SK-N-SH treated with all-trans-retinoic acid at 6 μM for 48 hours (cell line): ENCODE data around the gene SKIC8.

ENCODE experiments used
- ATAC-seq: fragments of 200-7000 bp; cut with Tn5 transposase; 3 replicates; pipeline ENCODE4 v1.9.1; 2020; ENCODE audit warnings: mild to moderate bottlenecking, moderate library complexity
- ARNTL ChIP-seq: fragments of 450-650 bp; formaldehyde crosslinking; IDR thresholded peaks from 2 replicates; pipeline ENCODE4 v1.5.0; 2020; ENCODE audit warnings: low read depth, mild to moderate bottlenecking, moderate library complexity, borderline replicate concordance
- BACH2 ChIP-seq: fragments of 250-450 bp; sonication (Bioruptor Pico); IDR thresholded peaks from 2 replicates; pipeline ENCODE4 v1.9.0; 2021; ENCODE audit warnings: mild to moderate bottlenecking, borderline replicate concordance
- CSDC2 ChIP-seq: fragments of 250-450 bp; sonication (Bioruptor Pico); IDR thresholded peaks from 2 replicates; pipeline ENCODE4 v1.5.0; 2020; ENCODE audit warnings: mild to moderate bottlenecking, moderate library complexity
- ESRRG ChIP-seq: fragments of 250-450 bp; sonication (Bioruptor Pico); IDR thresholded peaks from 2 replicates; pipeline ENCODE4 v1.6.1; 2021; ENCODE audit warnings: mild to moderate bottlenecking
- ISL1 ChIP-seq: fragments of 250-450 bp; sonication (Bioruptor Pico); IDR thresholded peaks from 2 replicates; pipeline ENCODE4 v2.1.2; 2022; ENCODE audit warnings: mild to moderate bottlenecking, moderate library complexity
- OSR1 ChIP-seq: fragments of 250-450 bp; sonication (Bioruptor Pico); IDR thresholded peaks from 2 replicates; pipeline ENCODE4 v1.8.0; 2022; ENCODE audit warnings: moderate library complexity, mild to moderate bottlenecking, inconsistent platforms
- PPARA ChIP-seq: fragments of 250-450 bp; sonication (Bioruptor Pico); IDR thresholded peaks from 2 replicates; pipeline ENCODE4 v1.5.0; 2020; ENCODE audit warnings: mild to moderate bottlenecking, borderline replicate concordance
- RARB ChIP-seq: fragments of 250-450 bp; sonication (Bioruptor Pico); IDR thresholded peaks from 2 replicates; pipeline ENCODE4 v1.8.0; 2021; ENCODE audit warnings: mild to moderate bottlenecking, moderate library complexity
- SNAI2 ChIP-seq: fragments of 250-450 bp; sonication (Bioruptor Pico); IDR thresholded peaks from 2 replicates; pipeline ENCODE4 v1.5.0; 2020; ENCODE audit warnings: mild to moderate bottlenecking, moderate library complexity
- TOX ChIP-seq: fragments of 250-450 bp; sonication (Bioruptor Pico); IDR thresholded peaks from 2 replicates; pipeline ENCODE4 v1.8.0; 2021; ENCODE audit warnings: mild to moderate bottlenecking, moderate library complexity, borderline replicate concordance
- TSHZ2 ChIP-seq: fragments of 250-450 bp; sonication (Bioruptor Pico); IDR thresholded peaks from 2 replicates; pipeline ENCODE4 v1.5.0; 2020; ENCODE audit warnings: mild to moderate bottlenecking, moderate library complexity
- ZC3H10 ChIP-seq: fragments of 250-450 bp; sonication (Bioruptor Pico); IDR thresholded peaks from 2 replicates; pipeline ENCODE4 v1.5.1; 2021; ENCODE audit warnings: mild to moderate bottlenecking, moderate library complexity
- ZFP30 ChIP-seq: fragments of 450-650 bp; formaldehyde crosslinking; IDR thresholded peaks from 2 replicates; pipeline ENCODE4 v1.5.0; 2022; ENCODE audit warnings: mild to moderate bottlenecking, moderate library complexity
- ZNF565 ChIP-seq: fragments of 450-650 bp; formaldehyde crosslinking; conservative IDR thresholded peaks from 2 replicates; pipeline ENCODE4 v1.5.0; 2020; ENCODE audit warnings: low read depth, mild to moderate bottlenecking, moderate library complexity
- ZNF70 ChIP-seq: fragments of 450-650 bp; formaldehyde crosslinking; IDR thresholded peaks from 2 replicates; pipeline ENCODE4 v1.5.0; 2020; ENCODE audit warnings: mild to moderate bottlenecking, moderate library complexity
- ZNF8 ChIP-seq: fragments of 450-650 bp; formaldehyde crosslinking; IDR thresholded peaks from 2 replicates; pipeline ENCODE4 v1.5.0; 2020; ENCODE audit warnings: mild to moderate bottlenecking, moderate library complexity
- TF ChIP-seq, protein P1 (sequence below): fragments of 250-450 bp; sonication (Bioruptor Pico); IDR thresholded peaks from 2 replicates; pipeline ENCODE4 v1.8.0; 2020; ENCODE audit warnings: mild to moderate bottlenecking, moderate library complexity, borderline replicate concordance
- TF ChIP-seq, protein P2 (sequence below): fragments of 250-450 bp; sonication (Bioruptor Pico); IDR thresholded peaks from 2 replicates; pipeline ENCODE4 v1.8.0; 2021; ENCODE audit warnings: low read depth, mild to moderate bottlenecking, moderate library complexity, borderline replicate concordance
- TF ChIP-seq, protein P3 (sequence below): fragments of 250-450 bp; sonication (Bioruptor Pico); IDR thresholded peaks from 2 replicates; pipeline ENCODE4 v1.5.1; 2020; ENCODE audit warnings: low read depth, mild to moderate bottlenecking, moderate library complexity

The SKIC8 gene

DNA sequence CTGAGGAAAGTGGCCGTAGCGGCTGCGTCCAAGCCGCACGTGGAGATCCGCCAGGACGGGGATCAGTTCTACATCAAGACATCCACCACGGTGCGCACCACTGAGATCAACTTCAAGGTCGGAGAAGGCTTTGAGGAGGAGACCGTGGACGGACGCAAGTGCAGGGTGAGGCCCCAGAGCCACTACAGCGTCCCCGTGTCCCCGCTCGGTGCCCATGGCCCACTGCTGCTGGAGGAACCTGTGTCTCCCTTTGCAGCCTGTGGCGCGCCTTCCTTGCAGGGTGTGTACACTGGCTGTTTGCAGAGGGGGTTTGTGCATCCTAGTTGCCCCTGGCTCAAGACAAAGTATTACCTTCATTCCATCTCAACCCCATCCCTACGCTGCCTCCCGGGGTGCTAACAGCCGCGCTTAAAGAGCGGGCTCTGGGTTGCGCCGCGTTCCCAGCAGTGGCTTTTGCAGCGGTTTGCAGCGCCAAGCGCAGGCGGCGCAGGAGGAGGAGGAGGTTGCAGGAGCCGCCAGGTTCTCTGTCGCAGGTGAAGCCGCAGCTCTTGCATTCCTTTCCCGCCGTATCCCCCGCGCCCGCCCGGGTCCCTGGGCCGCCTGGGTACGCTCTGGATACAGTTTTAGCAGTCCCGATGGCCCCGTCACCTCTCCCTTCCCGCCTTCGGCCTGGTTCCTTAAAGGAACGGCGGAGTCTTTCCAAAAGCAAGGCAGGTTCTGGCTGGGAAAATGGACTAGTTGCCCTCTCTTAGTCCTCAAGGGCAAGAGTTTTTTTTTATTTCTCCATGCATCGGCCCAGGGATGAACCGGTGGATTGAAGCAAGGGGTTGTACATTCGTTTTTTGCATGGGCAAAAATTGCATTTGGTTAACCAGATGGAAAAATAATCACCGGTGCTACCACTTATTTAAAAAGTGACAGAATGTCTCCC lies 41.9 kb upstream of the SKIC8 start:
- TF ChIP-seq, protein P1, sequence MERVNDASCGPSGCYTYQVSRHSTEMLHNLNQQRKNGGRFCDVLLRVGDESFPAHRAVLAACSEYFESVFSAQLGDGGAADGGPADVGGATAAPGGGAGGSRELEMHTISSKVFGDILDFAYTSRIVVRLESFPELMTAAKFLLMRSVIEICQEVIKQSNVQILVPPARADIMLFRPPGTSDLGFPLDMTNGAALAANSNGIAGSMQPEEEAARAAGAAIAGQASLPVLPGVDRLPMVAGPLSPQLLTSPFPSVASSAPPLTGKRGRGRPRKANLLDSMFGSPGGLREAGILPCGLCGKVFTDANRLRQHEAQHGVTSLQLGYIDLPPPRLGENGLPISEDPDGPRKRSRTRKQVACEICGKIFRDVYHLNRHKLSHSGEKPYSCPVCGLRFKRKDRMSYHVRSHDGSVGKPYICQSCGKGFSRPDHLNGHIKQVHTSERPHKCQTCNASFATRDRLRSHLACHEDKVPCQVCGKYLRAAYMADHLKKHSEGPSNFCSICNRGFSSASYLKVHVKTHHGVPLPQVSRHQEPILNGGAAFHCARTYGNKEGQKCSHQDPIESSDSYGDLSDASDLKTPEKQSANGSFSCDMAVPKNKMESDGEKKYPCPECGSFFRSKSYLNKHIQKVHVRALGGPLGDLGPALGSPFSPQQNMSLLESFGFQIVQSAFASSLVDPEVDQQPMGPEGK (CRISPR knock-in tag), result no peak
- TF ChIP-seq, protein P2, sequence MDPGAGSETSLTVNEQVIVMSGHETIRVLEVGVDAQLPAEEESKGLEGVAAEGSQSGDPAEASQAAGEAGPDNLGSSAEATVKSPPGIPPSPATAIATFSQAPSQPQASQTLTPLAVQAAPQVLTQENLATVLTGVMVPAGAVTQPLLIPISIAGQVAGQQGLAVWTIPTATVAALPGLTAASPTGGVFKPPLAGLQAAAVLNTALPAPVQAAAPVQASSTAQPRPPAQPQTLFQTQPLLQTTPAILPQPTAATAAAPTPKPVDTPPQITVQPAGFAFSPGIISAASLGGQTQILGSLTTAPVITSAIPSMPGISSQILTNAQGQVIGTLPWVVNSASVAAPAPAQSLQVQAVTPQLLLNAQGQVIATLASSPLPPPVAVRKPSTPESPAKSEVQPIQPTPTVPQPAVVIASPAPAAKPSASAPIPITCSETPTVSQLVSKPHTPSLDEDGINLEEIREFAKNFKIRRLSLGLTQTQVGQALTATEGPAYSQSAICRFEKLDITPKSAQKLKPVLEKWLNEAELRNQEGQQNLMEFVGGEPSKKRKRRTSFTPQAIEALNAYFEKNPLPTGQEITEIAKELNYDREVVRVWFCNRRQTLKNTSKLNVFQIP (CRISPR knock-in tag), result no peak
- TF ChIP-seq PPARA (CRISPR knock-in tag) (no peak), TSHZ2 (CRISPR knock-in tag) (no peak)
- ATAC-seq, result no peak

- no peak for TF ChIP-seq TOX
- no peak for TF ChIP-seq CSDC2 (CRISPR knock-in tag)
- TF ChIP-seq ZNF70 (CRISPR knock-in tag), result no peak
- no peak for TF ChIP-seq ISL1 (CRISPR knock-in tag)
- TF ChIP-seq ESRRG (CRISPR knock-in tag), result no peak
- TF ChIP-seq ZFP30, result no peak
- no peak for TF ChIP-seq SNAI2
- no peak for TF ChIP-seq ZC3H10 (CRISPR knock-in tag)
- TF ChIP-seq BACH2 (CRISPR knock-in tag), result no peak
- TF ChIP-seq PPARA (CRISPR knock-in tag), result no peak
- TF ChIP-seq ZNF8 (CRISPR knock-in tag), result no peak
- no peak for TF ChIP-seq RARB (CRISPR knock-in tag)
- TF ChIP-seq ZNF565 (CRISPR knock-in tag), result no peak
- no peak for TF ChIP-seq OSR1
- TF ChIP-seq, protein P3, sequence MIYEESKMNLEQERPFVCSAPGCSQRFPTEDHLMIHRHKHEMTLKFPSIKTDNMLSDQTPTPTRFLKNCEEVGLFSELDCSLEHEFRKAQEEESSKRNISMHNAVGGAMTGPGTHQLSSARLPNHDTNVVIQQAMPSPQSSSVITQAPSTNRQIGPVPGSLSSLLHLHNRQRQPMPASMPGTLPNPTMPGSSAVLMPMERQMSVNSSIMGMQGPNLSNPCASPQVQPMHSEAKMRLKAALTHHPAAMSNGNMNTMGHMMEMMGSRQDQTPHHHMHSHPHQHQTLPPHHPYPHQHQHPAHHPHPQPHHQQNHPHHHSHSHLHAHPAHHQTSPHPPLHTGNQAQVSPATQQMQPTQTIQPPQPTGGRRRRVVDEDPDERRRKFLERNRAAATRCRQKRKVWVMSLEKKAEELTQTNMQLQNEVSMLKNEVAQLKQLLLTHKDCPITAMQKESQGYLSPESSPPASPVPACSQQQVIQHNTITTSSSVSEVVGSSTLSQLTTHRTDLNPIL (CRISPR knock-in tag), result no peak
- no peak for TF ChIP-seq ARNTL (CRISPR knock-in tag)
- TF ChIP-seq, all 23 proteins: peak for 0
- peak; percentile 52; the same call in 1 of the 3 replicates for ATAC-seq
Observed at GRCh38 chr15:78340231-78341056, 41.0 kb upstream of the SKIC8 start, which contains the start of gene CRABP1. CRABP1 (plus strand) TSS chr15:78340353; CDS start chr15:78340429, 76 bp downstream.

DNA sequence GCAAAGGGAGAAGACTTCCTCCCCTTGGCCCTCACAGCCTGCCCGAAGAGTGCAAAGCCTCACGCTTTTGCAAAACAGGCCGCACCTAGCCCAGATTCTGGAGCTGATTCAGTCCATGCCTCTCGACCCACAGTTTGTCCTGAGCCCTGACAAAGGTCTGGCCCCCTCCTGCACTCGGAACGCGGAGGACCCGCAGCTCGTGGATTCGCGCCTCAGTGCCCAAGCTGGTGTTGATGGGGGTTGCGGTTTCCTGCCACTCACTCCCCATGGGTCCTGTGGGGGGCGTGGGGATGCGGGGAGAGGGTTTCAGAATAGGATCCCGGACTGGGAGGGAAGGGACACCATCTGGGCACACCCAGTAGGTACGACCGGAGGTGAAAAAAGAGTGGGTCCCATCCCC lies 40.1 kb upstream of the SKIC8 start:
- TF ChIP-seq ARNTL (CRISPR knock-in tag) (no peak), ESRRG (CRISPR knock-in tag) (no peak), ZC3H10 (CRISPR knock-in tag) (no peak)

More for the DNA sequence above, 40.1 kb upstream of the SKIC8 start:
- no peak for ATAC-seq
